ENCODE results near the gene ANXA6. TPM values are rescaled to one million over a fixed set of nuclear protein-coding genes. Genes with fewer than 3 reads are reported as not detected.

The ANXA6 gene
- total RNA-seq, 2 experiments from 2014 or later, result 26.1 to 74.1 TPM

- POLR2A ChIA-PET, result interaction anchor here (0.5 to 1.0 kb wide), 3 partner anchors 120 to 558 kb away, joined by 3 to 5 read pairs (median 3); no protein-coding TSS in a partner anchor
- no peak for TF ChIP-seq EZH2phosphoT487 (IDR thresholded peaks at IDR 0.05; ENCODE audit: borderline replicate concordance, low read depth, low read length)
- TF ChIP-seq CTCF (conservative IDR thresholded peaks at IDR 0.05; ENCODE audit: low read length), result no peak
Measured at GRCh38 chr5:151121665-151122064, 35.9 kb downstream of the ANXA6 start.

GRCh38 chr5:151121095-151121494 lies 36.5 kb downstream of the ANXA6 start:
- Histone ChIP-seq H3K4me2 (ENCODE audit: low read length) (no peak overlapping the region), H3K4me1 (ENCODE audit: insufficient read depth, low read length, poor library complexity, severe bottlenecking) (peaks cover 40% of the 10 kb centered on the region), H3K36me3 (ENCODE audit: insufficient read depth, low read length) (peaks cover 23% of the 10 kb centered on the region), H3K27ac (ENCODE audit: low read depth, low read length, poor library complexity, severe bottlenecking) (no peak overlapping the region), H2AFZ (ENCODE audit: low read length) (no peak overlapping the region), H3K9me2 (ENCODE audit: insufficient read depth, low read length) (no peaks in the 10 kb centered on the region), H3K4me3 (ENCODE audit: low read depth, low read length, poor library complexity, severe bottlenecking) (no peak overlapping the region), H3K9me3 (ENCODE audit: low read length) (no peaks in the 10 kb centered on the region), H4K20me1 (ENCODE audit: insufficient read depth, low read length) (no peaks in the 10 kb centered on the region), H3K79me2 (ENCODE audit: insufficient read depth, low read depth, low read length) (no peaks in the 10 kb centered on the region)
- TF ChIP-seq EZH2phosphoT487 (IDR thresholded peaks at IDR 0.05; ENCODE audit: borderline replicate concordance, low read depth, low read length) (no peak), CTCF (conservative IDR thresholded peaks at IDR 0.05; ENCODE audit: low read length) (no peak)
- ChIA-PET CTCF (ENCODE audit: unreplicated experiment) (no interaction called here), POLR2A (no interaction called here)
- BruUV-seq (replicated peaks), result no TSS peak
- intact Hi-C loops (cut with micrococcal nuclease; ENCODE audit: unreplicated experiment), result no loop called here
- no peak for DNase-seq (ENCODE audit: low spot score)

More at GRCh38 chr5:151121665-151122064, 35.9 kb downstream of the ANXA6 start:
- DNase-seq (ENCODE audit: low spot score), result no peak
- no TSS peak for BruUV-seq (replicated peaks)
- Histone ChIP-seq H3K4me2 (ENCODE audit: low read length) (no peak overlapping the region), H3K79me2 (ENCODE audit: insufficient read depth, low read depth, low read length) (no peaks in the 10 kb centered on the region), H4K20me1 (ENCODE audit: insufficient read depth, low read length) (no peaks in the 10 kb centered on the region), H3K36me3 (ENCODE audit: insufficient read depth, low read length) (peaks cover 23% of the 10 kb centered on the region), H2AFZ (ENCODE audit: low read length) (no peak overlapping the region), H3K4me1 (ENCODE audit: insufficient read depth, low read length, poor library complexity, severe bottlenecking) (peaks cover 46% of the 10 kb centered on the region), H3K9me3 (ENCODE audit: low read length) (no peaks in the 10 kb centered on the region), H3K9me2 (ENCODE audit: insufficient read depth, low read length) (no peaks in the 10 kb centered on the region), H3K4me3 (ENCODE audit: low read depth, low read length, poor library complexity, severe bottlenecking) (no peak overlapping the region), H3K27ac (ENCODE audit: low read depth, low read length, poor library complexity, severe bottlenecking) (no peak overlapping the region)
- intact Hi-C loops (cut with micrococcal nuclease; ENCODE audit: unreplicated experiment), result no loop called here
- CTCF ChIA-PET (ENCODE audit: unreplicated experiment), result no interaction called here

- no peak for DNase-seq (ENCODE audit: low spot score)
- no peaks in the 10 kb centered on the region for H3K79me2 ChIP-seq (ENCODE audit: insufficient read depth, low read depth, low read length)
- no peaks in the 10 kb centered on the region for H4K20me1 ChIP-seq (ENCODE audit: insufficient read depth, low read length)
- CTCF ChIA-PET (ENCODE audit: unreplicated experiment), result no interaction called here
- no TSS peak for BruUV-seq (replicated peaks)
- POLR2A ChIA-PET, result no interaction called here
- TF ChIP-seq CTCF (conservative IDR thresholded peaks at IDR 0.05; ENCODE audit: low read length) (no peak), EZH2phosphoT487 (IDR thresholded peaks at IDR 0.05; ENCODE audit: borderline replicate concordance, low read depth, low read length) (no peak)
- H3K4me3 ChIP-seq (ENCODE audit: low read depth, low read length, poor library complexity, severe bottlenecking), result no peak overlapping the region
- no peaks in the 10 kb centered on the region for H3K9me2 ChIP-seq (ENCODE audit: insufficient read depth, low read length)
- H3K4me2 ChIP-seq (ENCODE audit: low read length), result no peak overlapping the region
- intact Hi-C loops (cut with micrococcal nuclease; ENCODE audit: unreplicated experiment), result loop anchor here (5.0 kb wide), 1 partner anchor 317 kb away; no protein-coding TSS in a partner anchor
- peaks cover 20% of the 10 kb centered on the region for H3K4me1 ChIP-seq (ENCODE audit: insufficient read depth, low read length, poor library complexity, severe bottlenecking)
- H3K27ac ChIP-seq (ENCODE audit: low read depth, low read length, poor library complexity, severe bottlenecking), result no peak overlapping the region
- H2AFZ ChIP-seq (ENCODE audit: low read length), result no peak overlapping the region
- H3K9me3 ChIP-seq (ENCODE audit: low read length), result no peaks in the 10 kb centered on the region
- peaks cover 23% of the 10 kb centered on the region for H3K36me3 ChIP-seq (ENCODE audit: insufficient read depth, low read length)
Measured at GRCh38 chr5:151118913-151119575, 38.5 kb downstream of the ANXA6 start.

Data from OCI-LY7 (cell line).